Caco-2 (cell line): ENCODE results near the gene HOXB6. TPM values are rescaled to one million over a fixed set of nuclear protein-coding genes. Genes with fewer than 3 reads are reported as not detected.
A peak's percentile ranks its signal among the peaks of the same experiment; 100 is the strongest.

ENCODE experiments used
- BruUV-seq: library from RNA; stranded (reverse); fragments of 400-500 nt; replicated peaks from 2 replicates; lab custom pipeline; 2021; lab: Mats Ljungman, UMichigan
- CTCF ChIA-PET: fragments of 300-600 bp; sonication (Branson Sonifier 250); formaldehyde crosslinking; loops from one replicate; lab custom pipeline; 2022; ENCODE audit warnings: antibody characterized with exemption; lab: Charles Lee
- POLR2A ChIA-PET: fragments of 300-600 bp; sonication (Branson Sonifier 250); formaldehyde crosslinking; loops from one replicate; lab custom pipeline; 2022; ENCODE audit warnings: antibody characterized with exemption; lab: Charles Lee
- DNase-seq, 2 experiments: peaks; one replicate each; pipeline versions ENCODE4 v3.0.0 to v3.0.0-alpha.2; 2020 to 2022
- H3K27me3 ChIP-seq: replicated peaks from 2 replicates; pipeline ENCODE4 v1.6.0; 2011; ENCODE audit warnings: low read length; ENCODE audit not compliant: control insufficient read depth, insufficient read depth
- H3K36me3 ChIP-seq: 2 replicates; pipeline ENCODE4 v1.5.1; 2011; ENCODE audit warnings: low read length; ENCODE audit not compliant: control insufficient read depth, insufficient read depth
- H3K4me1 ChIP-seq: fragments of 250-450 bp; sonication (Bioruptor Pico); 2 replicates; pipeline ENCODE4 v1.5.1; 2020; ENCODE audit warnings: mild to moderate bottlenecking
- H3K4me3 ChIP-seq: 2 replicates; pipeline ENCODE4 v1.5.1; 2011; ENCODE audit warnings: low read depth, mild to moderate bottlenecking, control low read depth, low read length
- H3K9me3 ChIP-seq: fragments of 250-450 bp; sonication (Bioruptor Pico); 2 replicates; pipeline ENCODE4 v1.5.1; 2020; ENCODE audit warnings: mild to moderate bottlenecking, moderate library complexity
- H3K27ac Mint-ChIP-seq: one replicate; pipeline ENCODE4 v1.8.0; 2022; ENCODE audit warnings: mixed read lengths; ENCODE audit not compliant: unreplicated experiment
- H3K27me3 Mint-ChIP-seq: one replicate; pipeline ENCODE4 v1.8.0; 2022; ENCODE audit warnings: mixed read lengths; ENCODE audit not compliant: insufficient read depth, unreplicated experiment
- H3K36me3 Mint-ChIP-seq: one replicate; pipeline ENCODE4 v1.8.0; 2022; ENCODE audit warnings: mild to moderate bottlenecking, mixed read lengths; ENCODE audit not compliant: insufficient read depth, unreplicated experiment
- H3K4me1 Mint-ChIP-seq: one replicate; pipeline ENCODE4 v1.8.0; 2022; ENCODE audit warnings: low read depth, mixed read lengths; ENCODE audit not compliant: unreplicated experiment
- H3K4me3 Mint-ChIP-seq: one replicate; pipeline ENCODE4 v1.8.0; 2022; ENCODE audit warnings: mild to moderate bottlenecking, moderate library complexity, mixed read lengths; ENCODE audit not compliant: unreplicated experiment
- H3K9me3 Mint-ChIP-seq: one replicate; pipeline ENCODE4 v1.8.0; 2022; ENCODE audit warnings: mixed read lengths; ENCODE audit not compliant: unreplicated experiment
- CTCF ChIP-seq, 2 experiments: fragments of 200-600 bp in 1 of 2; IDR thresholded peaks; 1 replicate in 1 of 2; 2 replicates in 1 of 2; pipeline versions ENCODE4 v1.5.1 to v1.8.0; 2011 to 2022; ENCODE audit warnings: antibody characterized with exemption in 1 of 2, control low read depth in 1 of 2, inconsistent platforms in 1 of 2, low read depth in 1 of 2, low read length in 1 of 2, mild to moderate bottlenecking in 1 of 2, moderate library complexity in 1 of 2; ENCODE audit not compliant: insufficient read depth in 1 of 2, severe bottlenecking in 1 of 2, unreplicated experiment in 1 of 2
- intact Hi-C: fragments of 100-400 bp; cut with micrococcal nuclease; formaldehyde crosslinking; loops from one replicate; pipeline ENCODE4 v1.10.0; 2022; ENCODE audit not compliant: unreplicated experiment
- total RNA-seq: library from RNA; stranded (reverse); gene quantifications from 2 replicates; pipeline ENCODE4 v1.2.3, GENCODE V29; 2022

HOXB6 gene
- total RNA-seq, 1 experiment from 2014 or later, result 1.9 TPM

DNA sequence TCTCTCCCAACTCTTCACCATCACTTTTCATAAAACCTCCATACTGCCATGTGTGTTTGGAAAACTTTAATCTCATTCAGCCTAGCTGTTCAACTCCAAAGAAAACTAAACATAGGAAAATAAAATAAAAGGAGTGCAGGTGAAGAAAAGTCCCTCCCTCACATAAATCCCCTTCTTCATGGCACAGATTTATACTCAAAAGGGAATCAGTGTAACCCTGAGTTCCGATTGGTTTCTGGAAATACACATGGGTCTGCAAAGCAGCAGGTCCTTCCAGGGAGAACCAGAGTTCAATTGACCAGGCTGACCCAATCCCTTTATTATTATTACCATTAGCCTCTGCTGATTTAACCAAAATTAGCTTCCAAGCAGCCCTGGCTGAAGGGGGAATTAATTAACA lies 51.0 kb downstream of the HOXB6 start:
- peaks cover 7% of the 10 kb centered on the region for H3K4me1 Mint-ChIP-seq
- no peaks in the 10 kb centered on the region; the same call in 1 of the 2 replicates for H3K27me3 ChIP-seq
- no peaks in the 10 kb centered on the region for H3K9me3 ChIP-seq
- no peaks in the 10 kb centered on the region for H3K27me3 Mint-ChIP-seq
- POLR2A ChIA-PET, result no interaction called here
- no peaks in the 10 kb centered on the region for H3K9me3 Mint-ChIP-seq
- H3K27ac Mint-ChIP-seq, result no peak overlapping the region
- H3K4me3 ChIP-seq, result no peak overlapping the region
- BruUV-seq, result no TSS peak
- DNase-seq, result no peak
- CTCF ChIA-PET, result no interaction called here
- no peaks in the 10 kb centered on the region for H3K36me3 Mint-ChIP-seq
- H3K4me1 ChIP-seq, result peaks cover 9% of the 10 kb centered on the region
- TF ChIP-seq CTCF (IDR thresholded peaks at IDR 0.05; ENCODE audit: insufficient read depth in 1 of 2, low read depth in 1 of 2, low read length in 1 of 2, severe bottlenecking in 1 of 2, unreplicated experiment in 1 of 2), result peak in 1 of 2 experiments; percentile 5
- intact Hi-C loops, result loop anchor here (2.0 kb wide), 1 partner anchor 61 kb away; no protein-coding TSS in a partner anchor
- H3K4me3 Mint-ChIP-seq, result no peak overlapping the region
- no peaks in the 10 kb centered on the region for H3K36me3 ChIP-seq

- no peaks in the 10 kb centered on the region; the same call in 1 of the 2 replicates for H3K27me3 ChIP-seq
- BruUV-seq, result no TSS peak
- Mint-ChIP-seq H3K9me3 (no peaks in the 10 kb centered on the region), H3K4me1 (peaks cover 7% of the 10 kb centered on the region), H3K27me3 (no peaks in the 10 kb centered on the region), H3K36me3 (no peaks in the 10 kb centered on the region), H3K4me3 (no peak overlapping the region), H3K27ac (no peak overlapping the region)
- no peak for TF ChIP-seq CTCF (IDR thresholded peaks at IDR 0.05; ENCODE audit: insufficient read depth in 1 of 2, low read depth in 1 of 2, low read length in 1 of 2, severe bottlenecking in 1 of 2, unreplicated experiment in 1 of 2)
- POLR2A ChIA-PET, result no interaction called here
- H3K9me3 ChIP-seq, result no peaks in the 10 kb centered on the region
- no peak overlapping the region for H3K4me3 ChIP-seq
- H3K4me1 ChIP-seq, result peaks cover 9% of the 10 kb centered on the region
- intact Hi-C loops, result no loop called here
- no peaks in the 10 kb centered on the region for H3K36me3 ChIP-seq
- DNase-seq, result no peak
- CTCF ChIA-PET, result interaction anchor here (0.6 kb wide), 1 partner anchor 142 kb away, joined by 3 read pairs; no protein-coding TSS in a partner anchor
Observed at GRCh38 chr17:48553190-48553547, 51.6 kb downstream of the HOXB6 start.

GRCh38 chr17:48552466-48553189 lies 52.2 kb downstream of the HOXB6 start:
- BruUV-seq, result no TSS peak
- Mint-ChIP-seq H3K9me3 (no peaks in the 10 kb centered on the region), H3K36me3 (no peaks in the 10 kb centered on the region), H3K4me3 (no peak overlapping the region), H3K27me3 (no peaks in the 10 kb centered on the region), H3K4me1 (peaks cover 7% of the 10 kb centered on the region), H3K27ac (no peak overlapping the region)
- H3K4me1 ChIP-seq, result peaks cover 9% of the 10 kb centered on the region
- H3K9me3 ChIP-seq, result no peaks in the 10 kb centered on the region
- no peaks in the 10 kb centered on the region for H3K36me3 ChIP-seq
- ChIA-PET CTCF (no interaction called here), POLR2A (interaction anchor here (0.9 kb wide), 1 partner anchor 47 kb away, joined by 3 read pairs; no protein-coding TSS in a partner anchor)
- H3K4me3 ChIP-seq, result no peak overlapping the region
- DNase-seq, result no peak
- TF ChIP-seq CTCF (IDR thresholded peaks at IDR 0.05; ENCODE audit: insufficient read depth in 1 of 2, low read depth in 1 of 2, low read length in 1 of 2, severe bottlenecking in 1 of 2, unreplicated experiment in 1 of 2), result no peak
- H3K27me3 ChIP-seq, result no peaks in the 10 kb centered on the region; the same call in 1 of the 2 replicates
- intact Hi-C loops, result no loop called here
